Body of pancreas (tissue), 4 donors: ENCODE data around the gene STXBP1.

Experiments
- CTCF ChIP-seq, 7 experiments: fragments of 450-650 bp in 4 of 7; fragments of 200-600 bp in 3 of 7; sonication (generic) in 3 of 7; IDR thresholded peaks; one replicate each; pipeline ENCODE4 v1.5.1; 2016 to 2019; ENCODE audit warnings: antibody characterized with exemption in 7 of 7
- POLR2A ChIP-seq, 3 donors: fragments of 450-650 bp; IDR thresholded peaks; one replicate each; pipeline ENCODE4 v1.6.1; 2016; ENCODE audit warnings: antibody characterized with exemption in 3 of 3, mild to moderate bottlenecking in 2 of 3

GRCh38 chr9:127588740-127589506, 23.2 kb upstream of the STXBP1 start:
- TF ChIP-seq POLR2A (IDR thresholded peaks at IDR 0.05) (no peak), CTCF (IDR thresholded peaks at IDR 0.05) (no peak)
